Purkinje cell (primary cell): ENCODE measurements around the gene CST2. TPM values are rescaled to one million over a fixed set of nuclear protein-coding genes. Genes with fewer than 3 reads are reported as not detected.

ENCODE experiments used
- polyA plus RNA-seq: library from polyadenylated mRNA; unstranded; fragments of >200 nt; fragmentation: Nextera tagmentation; gene quantifications from 2 replicates; pipeline ENCODE4 v1.2.1, GENCODE V29; 2014

The CST2 gene
- polyA plus RNA-seq = not detected in 2 replicates

GRCh38 chr20:23826541-23827021 is at the start of gene CST2:
Gene CST2, minus strand, starts transcription at chr20:23826729. Its CDS starts 69 bp downstream, at chr20:23826660.

Other genes with a start within 250 kb of the CST2 start
- not detected in 2 replicates for gene CST9, start 220.8 kb downstream of the CST2 start, polyA plus RNA-seq
- gene CST3, start 188.8 kb downstream of the CST2 start, polyA plus RNA-seq = 138 and 167 TPM in 2 replicates
- not detected in 2 replicates for gene CST4, start 137.7 kb downstream of the CST2 start, polyA plus RNA-seq
- gene CST1, start 75.8 kb downstream of the CST2 start, polyA plus RNA-seq = not detected in 2 replicates
- gene CST5, start 53.0 kb upstream of the CST2 start, polyA plus RNA-seq = not detected in 2 replicates
- gene GGTLC1, start 162.1 kb upstream of the CST2 start, polyA plus RNA-seq = not detected in 2 replicates